Measurements from ENCODE around the gene POLG. TPM values are rescaled to one million over a fixed set of nuclear protein-coding genes. Genes with fewer than 3 reads are reported as not detected.

POLG gene
- 66.5 and 73.5 TPM in 2 replicates for total RNA-seq
- long read RNA-seq, partial matches to known transcripts, result 7 of 14 reads
- long read RNA-seq, other reads (novel, unspliced or antisense), result 6 of 14 reads

GRCh38 chr15:89334510-89335297, at the start of gene POLG:
Gene POLG (minus strand): TSS chr15:89334824. CDS start chr15:89333754, 1,070 bp downstream.
- Mint-ChIP-seq H3K27ac (ENCODE audit: unreplicated experiment) (peak within 1 kb of the TSS; percentile 81), H3K4me3 (peak within 1 kb of the TSS; percentile 97), H3K27me3 (ENCODE audit: low read depth) (peaks cover 37% of the 10 kb centered on the region), H3K9me3 (peaks cover 3% of the 10 kb centered on the region), H3K36me3 (ENCODE audit: low read depth) (peaks cover 15% of the 10 kb centered on the region), H3K4me1 (peaks cover 40% of the 10 kb centered on the region)
- peak; percentile 99 for DNase-seq (ENCODE audit: low read depth, low spot score)
- TF ChIP-seq CTCF (conservative IDR thresholded peaks at IDR 0.05), result no peak

- Mint-ChIP-seq H3K9me3 (no peaks in the 10 kb centered on the region), H3K27ac (ENCODE audit: unreplicated experiment) (no peak overlapping the region)
Measured at GRCh38 chr15:89384176-89384604, 49.6 kb upstream of the POLG start.

GRCh38 chr15:89383365-89384175, 48.9 kb upstream of the POLG start:
- H3K27me3 Mint-ChIP-seq (ENCODE audit: low read depth), result peaks cover 82% of the 10 kb centered on the region
- peaks cover 10% of the 10 kb centered on the region for H3K4me1 Mint-ChIP-seq
- no peaks in the 10 kb centered on the region for H3K36me3 Mint-ChIP-seq (ENCODE audit: low read depth)
- no peak for DNase-seq (ENCODE audit: low read depth, low spot score)
- no peak for TF ChIP-seq CTCF (conservative IDR thresholded peaks at IDR 0.05)
- H3K27ac Mint-ChIP-seq (ENCODE audit: unreplicated experiment), result no peak overlapping the region
- no peak overlapping the region for H3K4me3 Mint-ChIP-seq
- no peaks in the 10 kb centered on the region for H3K9me3 Mint-ChIP-seq

More at GRCh38 chr15:89384176-89384604, 49.6 kb upstream of the POLG start:
- H3K27me3 Mint-ChIP-seq (ENCODE audit: low read depth), result peaks cover 86% of the 10 kb centered on the region
- H3K36me3 Mint-ChIP-seq (ENCODE audit: low read depth), result no peaks in the 10 kb centered on the region
- no peak overlapping the region for H3K4me3 Mint-ChIP-seq
- TF ChIP-seq CTCF (conservative IDR thresholded peaks at IDR 0.05), result no peak
- H3K4me1 Mint-ChIP-seq, result peaks cover 16% of the 10 kb centered on the region
- DNase-seq (ENCODE audit: low read depth, low spot score), result no peak

- TF ChIP-seq CTCF (conservative IDR thresholded peaks at IDR 0.05), result no peak
- DNase-seq (ENCODE audit: low read depth, low spot score), result no peak
- H3K4me3 Mint-ChIP-seq, result no peak overlapping the region
- peaks cover 9% of the 10 kb centered on the region for H3K4me1 Mint-ChIP-seq
- H3K36me3 Mint-ChIP-seq (ENCODE audit: low read depth), result no peaks in the 10 kb centered on the region
- no peaks in the 10 kb centered on the region for H3K9me3 Mint-ChIP-seq
- peaks cover 88% of the 10 kb centered on the region for H3K27me3 Mint-ChIP-seq (ENCODE audit: low read depth)
- H3K27ac Mint-ChIP-seq (ENCODE audit: unreplicated experiment), result no peak overlapping the region
Measured at GRCh38 chr15:89381888-89382686, 47.5 kb upstream of the POLG start.

- no peak overlapping the region for H3K4me3 Mint-ChIP-seq
- peaks cover 91% of the 10 kb centered on the region for H3K27me3 Mint-ChIP-seq (ENCODE audit: low read depth)
- no peak for DNase-seq (ENCODE audit: low read depth, low spot score)
- no peaks in the 10 kb centered on the region for H3K36me3 Mint-ChIP-seq (ENCODE audit: low read depth)
- TF ChIP-seq CTCF (conservative IDR thresholded peaks at IDR 0.05), result no peak
- no peaks in the 10 kb centered on the region for H3K9me3 Mint-ChIP-seq
- no peak overlapping the region for H3K27ac Mint-ChIP-seq (ENCODE audit: unreplicated experiment)
- peaks cover 9% of the 10 kb centered on the region for H3K4me1 Mint-ChIP-seq
Measured at GRCh38 chr15:89381331-89381730, 46.7 kb upstream of the POLG start.

All from neural crest cell (in vitro differentiated cells).